OCI-LY7 (cell line): Measurements from ENCODE around the gene IFT43. TPM values are rescaled to one million over a fixed set of nuclear protein-coding genes. Genes with fewer than 3 reads are reported as not detected.

ENCODE experiments used
- BruUV-seq: library from RNA; stranded (reverse); fragments of 400-500 nt; replicated peaks from 2 replicates; lab custom pipeline; 2021; lab: Mats Ljungman, UMichigan
- CTCF ChIA-PET: fragments of 300-600 bp; sonication (Branson Sonifier 250); formaldehyde crosslinking; loops from one replicate; lab custom pipeline; 2022; ENCODE audit warnings: antibody characterized with exemption; ENCODE audit not compliant: unreplicated experiment; lab: Charles Lee
- POLR2A ChIA-PET: fragments of 300-600 bp; sonication (Branson Sonifier 250); formaldehyde crosslinking; loops from one replicate; lab custom pipeline; 2022; ENCODE audit warnings: antibody characterized with exemption; lab: Charles Lee
- DNase-seq: peaks from one replicate; pipeline ENCODE4 v3.0.0-alpha.2; 2015; ENCODE audit warnings: low spot score
- H2AFZ ChIP-seq: fragments of 200-600 bp; sonication (generic), shearing (Covaris generic); 2 replicates; pipeline ENCODE4 v1.6.1; 2014; ENCODE audit warnings: mild to moderate bottlenecking, antibody characterized with exemption, low read length, moderate library complexity
- H3K27ac ChIP-seq: fragments of 200-600 bp; sonication (generic); 2 replicates; pipeline ENCODE4 v1.5.1; 2014; ENCODE audit warnings: mixed run types, low read depth, mild to moderate bottlenecking, moderate library complexity, low read length, inconsistent platforms; ENCODE audit not compliant: poor library complexity, severe bottlenecking
- H3K36me3 ChIP-seq: fragments of 200-600 bp; sonication (generic); 2 replicates; pipeline ENCODE4 v1.6.1; 2014; ENCODE audit warnings: mild to moderate bottlenecking, antibody characterized with exemption, low read length, moderate library complexity, mixed read lengths; ENCODE audit not compliant: insufficient read depth
- H3K4me1 ChIP-seq: fragments of 200-600 bp; sonication (generic); 2 replicates; pipeline ENCODE4 v1.5.1; 2014; ENCODE audit warnings: mild to moderate bottlenecking, low read length; ENCODE audit not compliant: insufficient read depth, poor library complexity, severe bottlenecking
- H3K4me2 ChIP-seq: fragments of 200-600 bp; sonication (generic); 2 replicates; pipeline ENCODE4 v1.6.1; 2014; ENCODE audit warnings: mild to moderate bottlenecking, low read length
- H3K4me3 ChIP-seq: fragments of 200-600 bp; sonication (generic); 2 replicates; pipeline ENCODE4 v1.5.1; 2014; ENCODE audit warnings: mild to moderate bottlenecking, low read depth, low read length; ENCODE audit not compliant: poor library complexity, severe bottlenecking
- H3K79me2 ChIP-seq: fragments of 200-600 bp; sonication (generic); 2 replicates; pipeline ENCODE4 v1.6.1; 2016; ENCODE audit warnings: low read depth, mild to moderate bottlenecking, low read length, moderate library complexity, mixed read lengths; ENCODE audit not compliant: insufficient read depth
- H3K9me2 ChIP-seq: fragments of 200-600 bp; sonication (generic); 2 replicates; pipeline ENCODE4 v1.6.1; 2016; ENCODE audit warnings: mild to moderate bottlenecking, low read length, mixed read lengths; ENCODE audit not compliant: insufficient read depth
- H3K9me3 ChIP-seq: fragments of 200-600 bp; sonication (generic); 2 replicates; pipeline ENCODE4 v1.6.1; 2014; ENCODE audit warnings: mild to moderate bottlenecking, mixed run types, low read length, mixed read lengths
- H4K20me1 ChIP-seq: fragments of 200-600 bp; sonication (generic); 2 replicates; pipeline ENCODE4 v1.6.1; 2014; ENCODE audit warnings: mild to moderate bottlenecking, antibody characterized with exemption, low read length, moderate library complexity, mixed read lengths; ENCODE audit not compliant: insufficient read depth
- EZH2phosphoT487 ChIP-seq: fragments of 200-600 bp; sonication (generic); IDR thresholded peaks from 2 replicates; pipeline ENCODE4 v1.6.1; 2018; ENCODE audit warnings: low read depth, borderline replicate concordance, mild to moderate bottlenecking, mixed run types, antibody characterized with exemption, low read length, moderate library complexity, mixed read lengths
- intact Hi-C: fragments of 100-400 bp; cut with micrococcal nuclease; formaldehyde crosslinking; loops from one replicate; pipeline ENCODE4 v1.10.0; 2022; ENCODE audit not compliant: unreplicated experiment
- total RNA-seq, 2 experiments: library from RNA; depleted of rRNA in 1 of 2; stranded (reverse); fragments of >200 nt in 1 of 2; shearing (Covaris generic) in 1 of 2; gene quantifications; 2 replicates each; pipeline ENCODE4 v1.2.3, GENCODE V29; 2014 to 2022
- TF ChIP-seq, protein P1 (sequence below): fragments of 200-600 bp; sonication (generic); conservative IDR thresholded peaks from 2 replicates; pipeline ENCODE4 v1.5.1; 2014; ENCODE audit warnings: mild to moderate bottlenecking, antibody characterized with exemption, low read length, moderate library complexity, mixed read lengths

The IFT43 gene
- total RNA-seq, 2 experiments from 2014 or later: 9.3 to 13.6 TPM

DNA sequence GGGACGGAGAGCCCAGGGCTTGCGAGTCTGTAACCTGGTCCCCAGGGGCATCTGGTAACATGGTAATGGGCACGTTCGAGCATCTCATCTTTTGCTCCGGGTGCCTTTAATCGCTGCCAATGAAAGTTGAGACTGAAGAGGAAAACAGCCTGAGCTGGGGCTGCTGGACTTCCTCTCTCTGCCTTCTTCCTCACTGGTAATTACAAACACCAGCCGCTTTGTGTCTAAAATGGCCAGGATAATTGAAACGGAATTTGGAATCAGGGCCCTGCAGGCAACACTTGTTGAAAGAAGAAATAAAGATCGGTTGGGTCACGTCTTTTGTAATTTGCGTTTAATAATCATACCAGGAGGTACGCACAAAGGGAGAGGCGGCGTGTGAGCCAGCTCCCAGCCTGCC, 114.7 kb downstream of the IFT43 start:
- POLR2A ChIA-PET: no interaction called here
- BruUV-seq: no TSS peak
- intact Hi-C loops: no loop called here

GRCh38 chr14:76101391-76102379, 116.1 kb downstream of the IFT43 start:
- Histone ChIP-seq H3K9me2 (no peaks in the 10 kb centered on the region), H3K4me3 (no peak overlapping the region), H4K20me1 (no peaks in the 10 kb centered on the region), H3K4me1 (no peaks in the 10 kb centered on the region), H3K79me2 (no peaks in the 10 kb centered on the region), H3K36me3 (no peaks in the 10 kb centered on the region), H2AFZ (no peak overlapping the region), H3K9me3 (no peaks in the 10 kb centered on the region), H3K4me2 (no peak overlapping the region), H3K27ac (no peak overlapping the region)
- ChIA-PET CTCF (no interaction called here), POLR2A (no interaction called here)
- no TSS peak for BruUV-seq
- TF ChIP-seq, protein P1, sequence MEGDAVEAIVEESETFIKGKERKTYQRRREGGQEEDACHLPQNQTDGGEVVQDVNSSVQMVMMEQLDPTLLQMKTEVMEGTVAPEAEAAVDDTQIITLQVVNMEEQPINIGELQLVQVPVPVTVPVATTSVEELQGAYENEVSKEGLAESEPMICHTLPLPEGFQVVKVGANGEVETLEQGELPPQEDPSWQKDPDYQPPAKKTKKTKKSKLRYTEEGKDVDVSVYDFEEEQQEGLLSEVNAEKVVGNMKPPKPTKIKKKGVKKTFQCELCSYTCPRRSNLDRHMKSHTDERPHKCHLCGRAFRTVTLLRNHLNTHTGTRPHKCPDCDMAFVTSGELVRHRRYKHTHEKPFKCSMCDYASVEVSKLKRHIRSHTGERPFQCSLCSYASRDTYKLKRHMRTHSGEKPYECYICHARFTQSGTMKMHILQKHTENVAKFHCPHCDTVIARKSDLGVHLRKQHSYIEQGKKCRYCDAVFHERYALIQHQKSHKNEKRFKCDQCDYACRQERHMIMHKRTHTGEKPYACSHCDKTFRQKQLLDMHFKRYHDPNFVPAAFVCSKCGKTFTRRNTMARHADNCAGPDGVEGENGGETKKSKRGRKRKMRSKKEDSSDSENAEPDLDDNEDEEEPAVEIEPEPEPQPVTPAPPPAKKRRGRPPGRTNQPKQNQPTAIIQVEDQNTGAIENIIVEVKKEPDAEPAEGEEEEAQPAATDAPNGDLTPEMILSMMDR: no peak
- TF ChIP-seq EZH2phosphoT487: no peak
- intact Hi-C loops: no loop called here
- DNase-seq: no peak

More for the DNA sequence above, 114.7 kb downstream of the IFT43 start:
- Histone ChIP-seq H2AFZ (no peak overlapping the region), H3K9me2 (no peaks in the 10 kb centered on the region), H4K20me1 (no peaks in the 10 kb centered on the region), H3K9me3 (no peaks in the 10 kb centered on the region), H3K79me2 (no peaks in the 10 kb centered on the region), H3K36me3 (no peaks in the 10 kb centered on the region), H3K4me3 (no peak overlapping the region), H3K4me2 (no peak overlapping the region), H3K27ac (no peak overlapping the region), H3K4me1 (no peaks in the 10 kb centered on the region)
- TF ChIP-seq EZH2phosphoT487: no peak
- TF ChIP-seq, protein P1: no peak
- DNase-seq: no peak
- CTCF ChIA-PET: no interaction called here
